HepG2 (cell line): ENCODE measurements around the gene DRD3. TPM values are rescaled to one million over a fixed set of nuclear protein-coding genes. Genes with fewer than 3 reads are reported as not detected.

ENCODE experiments used
- ATAC-seq: fragments of 200-7000 bp; cut with Tn5 transposase; 3 replicates; pipeline ENCODE4 v1.9.1; 2020; ENCODE audit warnings: mild to moderate bottlenecking, moderate library complexity
- BruUV-seq: library from RNA; stranded (reverse); fragments of 400-500 nt; replicated peaks from 2 replicates; lab custom pipeline; 2021; lab: Mats Ljungman, UMichigan
- CTCF ChIA-PET: fragments of 300-600 bp; formaldehyde crosslinking; extraction: SDS; loops from one replicate; lab custom pipeline; 2021; ENCODE audit warnings: low total read pairs, inconsistent platforms, low intra/inter-chr PET ratio; lab: Yijun Ruan, JAX
- POLR2A ChIA-PET: fragments of 350-600 bp; sonication (Branson Sonifier 250); formaldehyde crosslinking; loops from one replicate; lab custom pipeline; 2020; ENCODE audit warnings: antibody characterized with exemption, inconsistent platforms; lab: Yijun Ruan, JAX
- DNase-seq: peaks from one replicate; pipeline ENCODE4 v3.0.0-alpha.2; 2015; ENCODE audit warnings: low spot score
- FAIRE-seq: peaks from 3 replicates; lab custom pipeline; 2011; peaks lifted over from hg19 to GRCh38; lab: Jason Lieb, UNC
- H2AFZ ChIP-seq: one replicate; pipeline ENCODE4 v1.6.1; 2011; ENCODE audit warnings: low read length, inconsistent platforms
- H3K27ac ChIP-seq: fragments of 300-600 bp; 3 replicates; pipeline ENCODE4 v1.8.0; 2011; ENCODE audit warnings: mixed run types, mild to moderate bottlenecking, mixed read lengths, low read length, inconsistent platforms; ENCODE audit not compliant: insufficient read depth; ENCODE audit errors: extremely low read length
- H3K27me3 ChIP-seq, 2 experiments: fragments of 200-600 bp in 1 of 2; 2 replicates in 1 of 2; 3 replicates in 1 of 2; pipeline versions ENCODE4 v1.6.0 to v1.8.0; 2011; ENCODE audit warnings: low read length in 2 of 2, mild to moderate bottlenecking in 2 of 2, moderate library complexity in 2 of 2, inconsistent platforms in 1 of 2; ENCODE audit not compliant: insufficient read depth in 2 of 2, control insufficient read depth in 1 of 2
- H3K36me3 ChIP-seq, 2 experiments: fragments of 200-600 bp in 1 of 2; replicated peaks in 1 of 2; 2 replicates in 1 of 2; 3 replicates in 1 of 2; pipeline versions ENCODE4 v1.5.1 to v1.8.0; 2011; ENCODE audit warnings: low read length in 2 of 2, inconsistent platforms in 1 of 2; ENCODE audit not compliant: insufficient read depth in 2 of 2, control insufficient read depth in 1 of 2
- H3K4me1 ChIP-seq: 2 replicates; pipeline ENCODE4 v1.5.1; 2012; ENCODE audit warnings: low read length, inconsistent platforms; ENCODE audit not compliant: insufficient read depth
- H3K4me2 ChIP-seq: 2 replicates; pipeline ENCODE4 v1.6.0; 2011; ENCODE audit warnings: low read depth, low read length, inconsistent platforms
- H3K4me3 ChIP-seq, 3 experiments: fragments of 200-600 bp in 1 of 3; sonication (generic), shearing (Covaris generic) in 1 of 3; replicated peaks in 1 of 3; 2 replicates each; pipeline ENCODE4 v1.5.1; 2011 to 2016; ENCODE audit warnings: low read length in 3 of 3, inconsistent platforms in 2 of 3, low read depth in 2 of 3, mild to moderate bottlenecking in 2 of 3, control low read depth in 1 of 3, mixed read lengths in 1 of 3; ENCODE audit not compliant: insufficient read depth in 1 of 3
- H3K79me2 ChIP-seq: one replicate; pipeline ENCODE4 v1.6.1; 2011; ENCODE audit warnings: low read length, inconsistent platforms; ENCODE audit not compliant: insufficient read depth
- H3K9ac ChIP-seq: 2 replicates; pipeline ENCODE4 v1.6.0; 2011; ENCODE audit warnings: mild to moderate bottlenecking, low read depth, low read length, inconsistent platforms; ENCODE audit not compliant: insufficient read depth
- H3K9me3 ChIP-seq: 2 replicates; pipeline ENCODE4 v1.5.1; 2012; ENCODE audit warnings: mild to moderate bottlenecking, low read length
- H4K20me1 ChIP-seq: 2 replicates; pipeline ENCODE4 v1.6.0; 2011; ENCODE audit warnings: inconsistent platforms, mild to moderate bottlenecking, low read length, moderate library complexity; ENCODE audit not compliant: insufficient read depth
- SNAPC4 ChIP-seq: sonication (generic); formaldehyde crosslinking; IDR thresholded peaks from 2 replicates; pipeline ENCODE4 v1.4.0; 2020; ENCODE audit warnings: mild to moderate bottlenecking, missing genetic modification reagents
- TRIM22 ChIP-seq: fragments of 450-650 bp; IDR thresholded peaks from 2 replicates; pipeline ENCODE4 v1.6.1; 2017
- ZBTB25 ChIP-seq: IDR thresholded peaks from 2 replicates; pipeline ENCODE4 v1.6.1; 2018; ENCODE audit warnings: missing genetic modification reagents
- ZBTB7A ChIP-seq: sonication (generic); formaldehyde crosslinking; IDR thresholded peaks from 2 replicates; pipeline ENCODE4 v1.8.0; 2022; ENCODE audit warnings: mild to moderate bottlenecking, missing genetic modification reagents
- WGBS: methylation state at CpG from one replicate; pipeline ENCODE4 v1.1.6; 2017; ENCODE audit warnings: low lambda C conversion rate; 5-methylcytosine and 5-hydroxymethylcytosine counted together
- in situ Hi-C: cut with HindIII; loops from 2 replicates; pipeline ENCODE4 v1.10.0; 2017; ENCODE audit warnings: low pct_unique_long_range_greater_than_20kb; ENCODE audit not compliant: extremely low pct_ligation_motif_present
- intact Hi-C: fragments of 100-400 bp; cut with micrococcal nuclease; formaldehyde crosslinking; loops from one replicate; pipeline ENCODE4 v1.10.0; 2022; ENCODE audit not compliant: unreplicated experiment
- polyA plus RNA-seq, 8 experiments: library from polyadenylated mRNA; depleted of rRNA in 3 of 8; stranded (reverse) in 7 of 8; unstranded in 1 of 8; fragments of >200 nt; fragmentation: Illumina TruSeq in 4 of 8; extraction: Trizol in 4 of 8; gene quantifications; 2 replicates each; pipeline versions ENCODE4 v1.2.1 to v1.2.3, GENCODE V29; 2011 to 2016; ENCODE audit warnings: low read depth in 4 of 8, missing spikeins in 1 of 8, mixed read lengths in 1 of 8; ENCODE audit not compliant: insufficient read depth in 1 of 8
- total RNA-seq, 5 experiments: library from RNA; depleted of rRNA; stranded (reverse); fragments of >200 nt; fragmentation: Illumina TruSeq; extraction: Trizol; gene quantifications; 2 replicates each; pipeline ENCODE4 v1.2.3, GENCODE V29; 2016; ENCODE audit warnings: low read depth in 1 of 5

Gene DRD3
- total and polyA plus RNA-seq, 2 of the 13 experiments (the other 11 are each of a cell fraction or from before 2014, with no cell fraction given): not detected

- no peak for ATAC-seq
- no peak overlapping the region for H3K27ac ChIP-seq
- H3K79me2 ChIP-seq: no peaks in the 10 kb centered on the region
- no peak for FAIRE-seq
- WGBS: 34% methylated on average over 9 of the region's 9 CpGs
- DNase-seq: no peak
- H3K36me3 ChIP-seq: no peaks in the 10 kb centered on the region
- ChIA-PET POLR2A (no interaction called here), CTCF (no interaction called here)
- no peak overlapping the region for H2AFZ ChIP-seq
- H3K27me3 ChIP-seq: peaks cover 0 to 15% of the 10 kb centered on the region in 2 experiments; a peak in 1 of 5 replicates
- in situ Hi-C loops (no loop called here), intact Hi-C loops (no loop called here)
- H3K9ac ChIP-seq: no peak overlapping the region
- H3K4me1 ChIP-seq: no peaks in the 10 kb centered on the region
- no peaks in the 10 kb centered on the region for H4K20me1 ChIP-seq
- no TSS peak for BruUV-seq
- H3K4me2 ChIP-seq: no peak overlapping the region
- H3K4me3 ChIP-seq: no peak overlapping the region
- H3K9me3 ChIP-seq: peaks cover 12% of the 10 kb centered on the region
- TF ChIP-seq SNAPC4 (CRISPR knock-in tag): no peak
- TF ChIP-seq ZBTB7A (CRISPR knock-in tag): no peak
- no peak for TF ChIP-seq ZBTB25
- no peak for TF ChIP-seq TRIM22
Measured at GRCh38 chr3:114221165-114221880, 42.5 kb upstream of the DRD3 start.
